Panc1 (cell line): ENCODE measurements around the gene S100P. TPM values are rescaled to one million over a fixed set of nuclear protein-coding genes. Genes with fewer than 3 reads are reported as not detected.

Experiments used
- ATAC-seq: fragments of 200-7000 bp; cut with Tn5 transposase; 2 replicates; pipeline ENCODE4 v1.9.1; 2020; ENCODE audit warnings: mild to moderate bottlenecking, moderate library complexity
- BruUV-seq: library from RNA; stranded (reverse); fragments of 400-500 nt; replicated peaks from 2 replicates; lab custom pipeline; 2021; lab: Mats Ljungman, UMichigan
- CTCF ChIA-PET: fragments of 300-600 bp; sonication (Branson Sonifier 250); formaldehyde crosslinking; loops from one replicate; lab custom pipeline; 2022; ENCODE audit warnings: antibody characterized with exemption; lab: Charles Lee
- POLR2A ChIA-PET: fragments of 300-600 bp; sonication (Branson Sonifier 250); formaldehyde crosslinking; loops from one replicate; lab custom pipeline; 2022; ENCODE audit warnings: antibody characterized with exemption; lab: Charles Lee
- DNase-seq: peaks from one replicate; pipeline ENCODE4 v3.0.0-alpha.2; 2010; ENCODE audit warnings: low read depth, low spot score
- H3K27ac ChIP-seq: 2 replicates; pipeline ENCODE4 v1.5.1; 2011; ENCODE audit warnings: mild to moderate bottlenecking, low read length, inconsistent platforms
- H3K27me3 ChIP-seq: fragments of 200-500 bp; sonication (Bioruptor generic); 2 replicates; pipeline ENCODE4 v1.6.0; 2014; ENCODE audit warnings: low read length, inconsistent platforms; ENCODE audit not compliant: control insufficient read depth, insufficient read depth
- H3K36me3 ChIP-seq: fragments of 200-500 bp; sonication (Bioruptor generic); 2 replicates; pipeline ENCODE4 v1.5.1; 2014; ENCODE audit warnings: inconsistent platforms, mild to moderate bottlenecking, low read length, moderate library complexity; ENCODE audit not compliant: control insufficient read depth, insufficient read depth
- H3K4me1 ChIP-seq: 2 replicates; pipeline ENCODE4 v1.5.1; 2011; ENCODE audit warnings: inconsistent platforms, mild to moderate bottlenecking, low read length, moderate library complexity; ENCODE audit not compliant: control insufficient read depth, insufficient read depth
- H3K4me3 ChIP-seq, 2 experiments: 2 replicates each; pipeline ENCODE4 v1.5.1; 2011 to 2012; ENCODE audit warnings: low read depth in 2 of 2, low read length in 2 of 2, mild to moderate bottlenecking in 2 of 2, inconsistent platforms in 1 of 2, moderate library complexity in 1 of 2
- H3K9me3 ChIP-seq: fragments of 200-500 bp; sonication (Bioruptor generic); 2 replicates; pipeline ENCODE4 v1.5.1; 2014; ENCODE audit warnings: low read depth, mild to moderate bottlenecking, inconsistent platforms, low read length, moderate library complexity; ENCODE audit not compliant: control insufficient read depth, insufficient read depth
- POLR2AphosphoS5 ChIP-seq: IDR thresholded peaks from 2 replicates; pipeline ENCODE4 v1.6.1; 2012; ENCODE audit warnings: mild to moderate bottlenecking, low read depth, low read length, moderate library complexity
- REST ChIP-seq, 2 experiments: IDR thresholded peaks; 2 replicates each; pipeline ENCODE4 v1.6.1; 2011 to 2012; ENCODE audit warnings: low read depth in 2 of 2, control low read depth in 1 of 2, low read length in 1 of 2, mild to moderate bottlenecking in 1 of 2, moderate library complexity in 1 of 2; ENCODE audit not compliant: insufficient read depth in 1 of 2
- SIN3A ChIP-seq: IDR thresholded peaks from 2 replicates; pipeline ENCODE4 v1.6.1; 2012; ENCODE audit warnings: low read depth, mild to moderate bottlenecking, low read length, moderate library complexity, borderline replicate concordance; ENCODE audit not compliant: insufficient read depth
- TCF7L2 ChIP-seq: IDR thresholded peaks from 2 replicates; pipeline ENCODE4 v1.6.1; 2011; ENCODE audit warnings: mild to moderate bottlenecking, low read depth, low read length, inconsistent platforms
- in situ Hi-C: cut with HindIII; loops from 2 replicates; pipeline ENCODE4 v1.10.0; 2016; ENCODE audit warnings: low sequenced_read_pairs, low pct_unique_long_range_greater_than_20kb
- intact Hi-C: fragments of 100-400 bp; cut with micrococcal nuclease; formaldehyde crosslinking; loops from one replicate; pipeline ENCODE4 v1.10.0; 2022; ENCODE audit not compliant: unreplicated experiment
- total RNA-seq: library from RNA; stranded (reverse); gene quantifications from one replicate; pipeline ENCODE4 v1.2.1, GENCODE V29; 2021; ENCODE audit not compliant: unreplicated experiment
- TF ChIP-seq, protein P1 (sequence below): fragments of 450-650 bp; IDR thresholded peaks from 2 replicates; pipeline ENCODE4 v1.5.1; 2017; ENCODE audit warnings: mild to moderate bottlenecking

Gene S100P
- total RNA-seq, 1 experiment from 2014 or later, result 2.3 TPM

GRCh38 chr4:6697131-6697530, 3.5 kb downstream of the S100P start:
- no peak for DNase-seq
- CTCF ChIA-PET, result no interaction called here
- ATAC-seq, result no peak
- intact Hi-C loops (no loop called here), in situ Hi-C loops (no loop called here)
- Histone ChIP-seq H3K9me3 (no peaks in the 10 kb centered on the region), H3K36me3 (no peaks in the 10 kb centered on the region), H3K4me1 (peaks cover 38% of the 10 kb centered on the region), H3K4me3 (no peak overlapping the region), H3K27me3 (no peaks in the 10 kb centered on the region), H3K27ac (peak overlapping the region; percentile 5; the same call in 1 of the 2 replicates)
- POLR2A ChIA-PET, result no interaction called here
- no peak for TF ChIP-seq SIN3A
- no peak for TF ChIP-seq REST (IDR thresholded peaks at IDR 0.05; ENCODE audit: insufficient read depth in 1 of 2, low read depth in 2 of 2, low read length in 1 of 2)
- no peak for TF ChIP-seq POLR2AphosphoS5
- no TSS peak for BruUV-seq

- intact Hi-C loops (no loop called here), in situ Hi-C loops (no loop called here)
- ATAC-seq (no peak), DNase-seq (no peak)
- Histone ChIP-seq H3K27me3 (no peaks in the 10 kb centered on the region), H3K4me3 (no peak overlapping the region), H3K27ac (no peak overlapping the region), H3K36me3 (no peaks in the 10 kb centered on the region), H3K4me1 (peaks cover 21% of the 10 kb centered on the region), H3K9me3 (no peaks in the 10 kb centered on the region)
- ChIA-PET CTCF (no interaction called here), POLR2A (interaction anchor here (0.7 kb wide), 1 partner anchor 106 kb away, joined by 4 read pairs; no protein-coding TSS in a partner anchor)
- no TSS peak for BruUV-seq
- TF ChIP-seq, protein P1, sequence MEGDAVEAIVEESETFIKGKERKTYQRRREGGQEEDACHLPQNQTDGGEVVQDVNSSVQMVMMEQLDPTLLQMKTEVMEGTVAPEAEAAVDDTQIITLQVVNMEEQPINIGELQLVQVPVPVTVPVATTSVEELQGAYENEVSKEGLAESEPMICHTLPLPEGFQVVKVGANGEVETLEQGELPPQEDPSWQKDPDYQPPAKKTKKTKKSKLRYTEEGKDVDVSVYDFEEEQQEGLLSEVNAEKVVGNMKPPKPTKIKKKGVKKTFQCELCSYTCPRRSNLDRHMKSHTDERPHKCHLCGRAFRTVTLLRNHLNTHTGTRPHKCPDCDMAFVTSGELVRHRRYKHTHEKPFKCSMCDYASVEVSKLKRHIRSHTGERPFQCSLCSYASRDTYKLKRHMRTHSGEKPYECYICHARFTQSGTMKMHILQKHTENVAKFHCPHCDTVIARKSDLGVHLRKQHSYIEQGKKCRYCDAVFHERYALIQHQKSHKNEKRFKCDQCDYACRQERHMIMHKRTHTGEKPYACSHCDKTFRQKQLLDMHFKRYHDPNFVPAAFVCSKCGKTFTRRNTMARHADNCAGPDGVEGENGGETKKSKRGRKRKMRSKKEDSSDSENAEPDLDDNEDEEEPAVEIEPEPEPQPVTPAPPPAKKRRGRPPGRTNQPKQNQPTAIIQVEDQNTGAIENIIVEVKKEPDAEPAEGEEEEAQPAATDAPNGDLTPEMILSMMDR, result no peak
- TF ChIP-seq REST (IDR thresholded peaks at IDR 0.05; ENCODE audit: insufficient read depth in 1 of 2, low read depth in 2 of 2, low read length in 1 of 2) (no peak), POLR2AphosphoS5 (no peak), TCF7L2 (no peak), SIN3A (no peak)
Observed at GRCh38 chr4:6699388-6699787, 5.7 kb downstream of the S100P start.
